GM19043 (cell line): ENCODE measurements around the gene LANCL1.
A peak's percentile ranks its signal among the peaks of the same experiment; 100 is the strongest.
"Not testable (repeated sequence)": the region's sequence is repeated elsewhere in the genome, so short reads cannot be mapped to it uniquely, and the experiment has no call there.

Experiments
- ATAC-seq: cut with Tn5 transposase; IDR thresholded peaks from one replicate; pipeline ENCODE4 v1.9.1; 2021; ENCODE audit warnings: low read depth; ENCODE audit not compliant: unreplicated experiment

The LANCL1 gene

GRCh38 chr2:210459880-210460279, 16.7 kb downstream of the LANCL1 start:
- ATAC-seq: peak; percentile 1

DNA sequence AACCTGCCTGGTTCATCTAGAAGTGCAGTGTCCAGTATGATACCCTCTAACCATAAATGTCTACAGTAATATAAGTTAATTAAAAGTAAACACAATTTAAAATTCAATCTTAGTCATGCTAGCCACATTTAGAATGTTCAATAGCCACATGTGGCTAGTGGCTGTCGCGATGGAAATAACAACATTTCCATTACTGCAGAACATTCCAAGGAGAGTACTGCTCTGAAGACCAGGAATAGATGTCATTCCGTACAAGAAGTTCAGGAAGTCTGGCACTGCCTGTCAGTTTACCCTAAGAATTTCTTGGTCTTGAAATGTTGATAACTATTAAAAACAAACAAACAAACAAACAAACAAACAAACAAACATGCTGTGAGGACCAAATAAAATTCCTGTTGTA, 17.2 kb downstream of the LANCL1 start:
- no peak for ATAC-seq

DNA sequence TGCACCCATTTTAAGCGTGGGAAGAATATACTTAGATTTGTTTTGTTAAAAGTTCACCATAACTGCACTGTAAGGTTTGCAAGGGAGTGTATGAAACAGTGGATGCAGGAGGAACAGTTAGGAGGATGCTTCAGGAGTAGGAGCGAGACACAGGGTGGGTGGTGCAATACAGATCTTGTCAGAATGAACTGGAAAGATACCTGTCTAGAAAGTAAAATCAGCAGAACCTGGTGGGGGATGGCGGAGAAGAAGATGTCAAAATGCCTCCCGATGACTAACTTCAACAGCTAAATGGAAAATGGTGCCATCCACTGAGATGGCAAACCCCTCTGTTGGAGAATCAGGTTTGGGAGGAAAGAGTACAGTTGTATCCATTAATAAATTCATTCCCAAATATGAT, 18.2 kb downstream of the LANCL1 start:
- ATAC-seq: no peak

GRCh38 chr2:210456571-210456970, 20.0 kb downstream of the LANCL1 start:
- no peak for ATAC-seq

GRCh38 chr2:210454336-210454735, 22.2 kb downstream of the LANCL1 start:
- no peak for ATAC-seq

- no peak for ATAC-seq
Observed at GRCh38 chr2:210452194-210452593, 24.4 kb downstream of the LANCL1 start.

DNA sequence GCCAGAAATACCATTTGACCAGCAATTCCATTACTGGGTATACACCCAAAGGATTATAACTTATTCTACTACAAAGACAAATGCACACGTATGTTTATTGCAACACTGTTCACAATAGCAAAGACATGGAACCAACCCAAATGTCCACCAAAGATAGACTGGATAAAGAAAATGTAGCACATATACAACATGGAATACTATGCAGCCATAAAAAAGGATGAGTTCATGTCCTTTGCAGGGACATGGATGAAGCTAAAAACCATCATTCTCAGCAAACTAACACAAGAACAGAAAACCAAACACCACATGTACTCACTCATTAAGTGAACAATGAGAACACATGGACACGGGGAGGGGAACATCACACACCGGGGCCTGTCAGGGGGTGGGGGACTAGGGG, 25.6 kb downstream of the LANCL1 start:
- not testable (repeated sequence) for ATAC-seq

DNA sequence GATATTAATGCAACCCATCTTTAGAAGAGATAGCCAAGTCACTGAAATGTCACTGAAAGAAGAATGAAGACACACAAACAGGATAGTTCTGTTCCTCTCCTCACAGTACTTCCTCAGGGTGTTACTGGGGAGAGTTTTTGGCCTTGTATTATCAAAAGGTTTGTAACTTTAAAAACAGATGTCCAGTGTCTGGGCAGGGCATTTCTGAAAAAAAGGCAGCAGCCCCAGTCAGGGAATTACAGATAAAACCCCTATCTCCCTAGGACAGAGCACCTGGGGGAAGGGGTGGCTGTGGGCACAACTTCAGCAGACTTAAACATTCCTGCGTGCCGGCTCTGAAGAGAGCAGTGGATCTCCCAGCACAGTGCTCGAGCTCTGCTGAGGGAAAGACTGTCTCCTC, 30.8 kb downstream of the LANCL1 start:
- ATAC-seq: no peak

DNA sequence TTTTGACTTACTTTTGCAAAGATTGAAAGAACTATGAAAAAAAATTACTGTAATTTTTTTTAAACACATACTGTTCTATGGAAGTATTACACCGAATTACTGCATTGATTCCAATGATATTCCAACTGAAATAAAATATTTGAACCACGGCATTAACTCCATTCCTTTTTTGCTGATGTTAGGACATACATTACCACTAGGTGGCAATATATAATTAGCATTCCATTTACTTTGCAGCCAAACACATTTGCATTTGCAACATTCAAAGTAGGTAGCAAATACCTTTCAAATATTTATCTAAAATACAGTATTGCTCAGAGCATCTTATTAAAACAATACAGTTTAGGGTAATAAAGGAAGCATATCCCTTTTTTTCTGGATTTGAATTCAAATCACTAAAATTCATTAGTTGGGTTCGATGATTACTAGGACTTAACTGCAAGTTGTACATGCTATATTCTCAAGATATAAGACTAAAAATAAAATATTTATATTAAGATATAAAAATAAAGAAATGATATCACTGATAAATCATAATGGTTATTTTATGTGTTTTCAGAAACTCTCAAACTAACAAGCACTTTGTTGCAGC, 31.3 kb downstream of the LANCL1 start:
- no peak for ATAC-seq

GRCh38 chr2:210443527-210443926, 33.0 kb downstream of the LANCL1 start:
- no peak for ATAC-seq

DNA sequence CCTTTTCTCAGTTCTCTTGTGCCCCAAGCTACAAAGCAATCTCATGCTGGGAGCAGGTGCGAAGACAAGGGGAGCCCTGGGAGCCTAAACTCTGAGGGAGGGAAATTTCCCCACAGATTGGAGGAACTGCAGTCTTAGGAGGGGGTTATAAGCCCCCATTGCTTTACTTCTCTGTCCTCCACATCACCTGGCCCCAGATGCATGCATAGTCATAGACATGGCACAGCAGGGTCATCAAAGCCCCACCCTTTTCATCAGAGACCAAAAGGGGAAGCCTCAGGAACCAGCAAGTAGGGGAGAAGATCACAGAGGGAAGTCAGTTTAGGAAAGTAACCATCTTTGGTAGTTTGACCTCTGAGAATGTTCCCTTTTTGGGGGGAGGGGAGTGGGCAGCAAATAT, 33.7 kb downstream of the LANCL1 start:
- ATAC-seq: no peak

GRCh38 chr2:210442457-210442856, 34.1 kb downstream of the LANCL1 start:
- peak; percentile 65 for ATAC-seq

DNA sequence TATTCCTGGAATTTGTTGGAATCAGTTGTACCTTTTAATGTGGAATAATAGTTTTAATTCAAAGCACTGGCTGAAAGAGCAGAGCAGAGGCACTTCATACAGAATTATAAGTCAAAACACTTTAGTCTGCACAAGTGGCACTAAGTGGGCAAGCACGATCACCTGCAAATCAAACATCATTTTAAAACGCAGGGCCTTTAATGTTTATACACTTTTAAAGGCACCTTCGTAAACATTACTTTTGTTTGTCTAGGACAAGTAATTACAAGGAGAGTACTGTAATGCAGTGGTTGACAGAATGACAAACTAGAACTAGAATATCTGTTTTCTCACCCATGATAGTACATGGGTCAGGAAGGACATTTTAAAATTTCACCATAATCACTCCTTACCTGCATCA, 36.4 kb downstream of the LANCL1 start:
- no peak for ATAC-seq

- no peak for ATAC-seq
Observed at GRCh38 chr2:210435439-210435838, 41.1 kb downstream of the LANCL1 start.

- ATAC-seq: no peak
Observed at GRCh38 chr2:210432633-210433032, 43.9 kb downstream of the LANCL1 start.

GRCh38 chr2:210429403-210430137, 47.0 kb downstream of the LANCL1 start:
- no peak for ATAC-seq

- no peak for ATAC-seq
Observed at GRCh38 chr2:210428393-210429179, 48.0 kb downstream of the LANCL1 start.

GRCh38 chr2:210427309-210427708, 49.2 kb downstream of the LANCL1 start:
- ATAC-seq: not testable (repeated sequence)

DNA sequence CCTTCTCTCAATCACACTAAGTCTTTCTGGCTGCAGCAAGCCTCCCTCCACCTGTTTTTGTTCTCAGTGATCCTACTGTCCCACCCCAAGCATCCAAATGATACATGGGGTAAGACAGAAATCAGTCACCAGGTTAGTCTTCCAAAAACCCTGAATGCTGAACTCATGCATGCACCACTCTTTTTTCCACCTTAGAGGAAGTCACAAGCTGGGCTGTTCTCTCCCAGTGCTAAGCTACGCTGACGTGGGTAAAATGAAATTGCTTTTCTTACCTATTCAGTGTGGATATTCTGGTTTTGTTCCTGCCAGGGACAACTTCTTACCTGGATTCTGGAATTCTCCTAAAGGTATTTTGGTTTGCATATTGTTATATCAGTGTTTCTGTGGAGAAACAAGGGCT, 54.2 kb downstream of the LANCL1 start:
- ATAC-seq: no peak

- ATAC-seq: no peak
Observed at GRCh38 chr2:210421916-210422315, 54.6 kb downstream of the LANCL1 start.

- ATAC-seq: no peak
Observed at GRCh38 chr2:210412660-210413059, 63.9 kb downstream of the LANCL1 start.

GRCh38 chr2:210410542-210410941, 66.0 kb downstream of the LANCL1 start:
- ATAC-seq: no peak
